Activated CD4-positive, alpha-beta T cell treated with anti-CD3 and anti-CD28 coated beads for 36 hours (primary cell): ENCODE results near the gene ENTHD1. TPM values are rescaled to one million over a fixed set of nuclear protein-coding genes. Genes with fewer than 3 reads are reported as not detected.
"Not testable (repeated sequence)": the region's sequence is repeated elsewhere in the genome, so short reads cannot be mapped to it uniquely, and the experiment has no call there.

Experiments
- ATAC-seq: fragments of 200-7000 bp; cut with Tn5 transposase; one replicate; pipeline ENCODE4 v1.10.0; 2021; ENCODE audit warnings: mild to moderate bottlenecking, moderate library complexity
- CTCF ChIA-PET: fragments of 350-600 bp; sonication (Branson Sonifier 250); formaldehyde crosslinking; loops from one replicate; lab custom pipeline; 2021; ENCODE audit warnings: antibody characterized with exemption; lab: Charles Lee
- POLR2A ChIA-PET: fragments of 350-600 bp; sonication (Branson Sonifier 250); formaldehyde crosslinking; loops from one replicate; lab custom pipeline; 2021; ENCODE audit warnings: antibody characterized with exemption, inconsistent platforms; lab: Charles Lee
- DNase-seq: peaks from one replicate; pipeline ENCODE4 v3.0.0-alpha.2; 2020
- H3K27ac Mint-ChIP-seq: one replicate; pipeline ENCODE4 v1.8.0; 2021; ENCODE audit warnings: mixed read lengths
- H3K27me3 Mint-ChIP-seq: one replicate; pipeline ENCODE4 v1.8.0; 2021; ENCODE audit warnings: mixed read lengths
- H3K36me3 Mint-ChIP-seq: one replicate; pipeline ENCODE4 v1.8.0; 2021; ENCODE audit warnings: low read depth, mixed read lengths
- H3K4me1 Mint-ChIP-seq: one replicate; pipeline ENCODE4 v1.8.0; 2021; ENCODE audit warnings: mixed read lengths
- H3K4me3 Mint-ChIP-seq: one replicate; pipeline ENCODE4 v1.8.0; 2021; ENCODE audit warnings: mild to moderate bottlenecking, moderate library complexity, mixed read lengths
- H3K9me3 Mint-ChIP-seq: one replicate; pipeline ENCODE4 v1.8.0; 2021; ENCODE audit warnings: low read depth, mixed read lengths
- intact Hi-C, 2 experiments: fragments of 100-400 bp; cut with DNase I in 1 of 2; cut with micrococcal nuclease in 1 of 2; formaldehyde crosslinking; loops; one replicate each; pipeline versions ENCODE4 v1.14.2 to v1.15.1; 2022 to 2024; cut with DNase I, micrococcal nuclease
- total RNA-seq, 2 experiments: library from RNA; stranded (reverse); gene quantifications; one replicate each; pipeline ENCODE4 v1.2.3, GENCODE V29; 2021

ENTHD1 gene
- total RNA-seq, 2 experiments from 2014 or later = 0.59 to 0.70 TPM

DNA sequence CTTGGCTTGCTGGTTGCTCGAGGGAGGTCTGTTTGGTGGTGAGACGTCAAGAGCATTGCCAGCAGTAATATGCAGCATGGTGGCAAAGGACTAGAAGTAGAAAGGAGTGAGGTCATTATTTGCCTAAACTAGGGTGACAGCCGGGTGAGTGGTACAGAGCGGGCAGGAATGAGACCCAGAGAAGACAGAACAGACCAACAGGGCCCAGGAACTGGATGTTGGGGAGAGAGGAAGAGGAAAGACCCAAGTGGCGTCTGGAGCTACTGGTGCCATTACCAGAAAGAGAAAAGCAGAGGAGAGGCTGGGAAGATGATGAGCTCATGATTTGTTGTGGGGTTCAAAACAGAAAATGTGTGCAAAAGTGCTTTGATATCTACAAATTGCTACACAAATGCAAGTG is 158.7 kb downstream of the ENTHD1 start:
- Mint-ChIP-seq H3K27me3 (peaks cover 4% of the 10 kb centered on the region), H3K9me3 (no peaks in the 10 kb centered on the region), H3K4me1 (no peaks in the 10 kb centered on the region), H3K36me3 (no peaks in the 10 kb centered on the region), H3K27ac (no peak overlapping the region), H3K4me3 (no peak overlapping the region)
- intact Hi-C loops = no loop called here
- ChIA-PET CTCF (interaction anchor here (1.0 kb wide), 1 partner anchor 15 kb away, joined by 3 read pairs; no protein-coding TSS in a partner anchor), POLR2A (no interaction called here)
- DNase-seq (no peak), ATAC-seq (no peak)

- H3K27me3 Mint-ChIP-seq, H3K36me3 Mint-ChIP-seq, CTCF ChIA-PET, H3K4me3 Mint-ChIP-seq, intact Hi-C loops, H3K9me3 Mint-ChIP-seq, POLR2A ChIA-PET, H3K4me1 Mint-ChIP-seq, ATAC-seq, DNase-seq, H3K27ac Mint-ChIP-seq: not testable (repeated sequence)
These were observed 159.5 kb downstream of the ENTHD1 start for GRCh38 chr22:39734046-39734445.

DNA sequence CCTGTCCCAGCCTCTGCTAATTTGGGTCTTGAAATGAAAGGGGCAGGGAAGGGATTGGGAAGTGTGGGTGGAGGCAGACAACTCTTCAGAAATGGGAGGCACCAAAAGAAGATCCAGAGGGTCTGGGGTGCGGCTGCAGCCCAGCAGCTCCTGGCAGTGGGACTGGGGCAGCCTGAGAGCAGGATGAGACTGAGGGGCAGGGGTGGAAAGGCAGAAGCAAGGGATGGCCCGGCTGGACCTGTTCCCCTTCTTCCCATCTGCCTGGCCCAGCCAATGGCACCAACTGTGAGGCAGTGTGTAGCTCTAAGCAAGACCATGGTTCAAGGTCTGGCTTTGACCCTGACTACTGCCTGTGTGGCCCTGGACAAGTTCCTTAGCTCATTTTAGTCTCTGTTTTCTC is 160.4 kb downstream of the ENTHD1 start:
- Mint-ChIP-seq H3K27ac (no peak overlapping the region), H3K9me3 (no peaks in the 10 kb centered on the region), H3K36me3 (no peaks in the 10 kb centered on the region), H3K4me3 (no peak overlapping the region), H3K4me1 (no peaks in the 10 kb centered on the region), H3K27me3 (peaks cover 4% of the 10 kb centered on the region)
- ChIA-PET POLR2A (interaction anchor here (0.5 kb wide), 1 partner anchor 689 kb away, joined by 6 read pairs; no protein-coding TSS in a partner anchor), CTCF (no interaction called here)
- ATAC-seq = no peak
- intact Hi-C loops = no loop called here
- DNase-seq = no peak

GRCh38 chr22:39732625-39733024 is 160.9 kb downstream of the ENTHD1 start:
- Mint-ChIP-seq H3K36me3 (no peaks in the 10 kb centered on the region), H3K9me3 (no peaks in the 10 kb centered on the region), H3K4me1 (no peaks in the 10 kb centered on the region), H3K27me3 (peaks cover 4% of the 10 kb centered on the region), H3K4me3 (no peak overlapping the region), H3K27ac (no peak overlapping the region)
- intact Hi-C loops = no loop called here
- no peak for ATAC-seq
- DNase-seq = no peak
- ChIA-PET CTCF (no interaction called here), POLR2A (interaction anchor here (0.5 kb wide), 1 partner anchor 689 kb away, joined by 6 read pairs; no protein-coding TSS in a partner anchor)

GRCh38 chr22:39731881-39732555 is 161.5 kb downstream of the ENTHD1 start:
- intact Hi-C loops = no loop called here
- H3K4me1 Mint-ChIP-seq = no peaks in the 10 kb centered on the region
- H3K4me3 Mint-ChIP-seq = no peak overlapping the region
- POLR2A ChIA-PET = no interaction called here
- CTCF ChIA-PET = interaction anchor here (0.7 kb wide), 1 partner anchor 99 kb away, joined by 4 read pairs; no protein-coding TSS in a partner anchor
- DNase-seq (no peak), ATAC-seq (no peak)
- H3K27me3 Mint-ChIP-seq = peaks cover 4% of the 10 kb centered on the region
- H3K36me3 Mint-ChIP-seq = no peaks in the 10 kb centered on the region
- H3K9me3 Mint-ChIP-seq = no peaks in the 10 kb centered on the region
- H3K27ac Mint-ChIP-seq = no peak overlapping the region

DNA sequence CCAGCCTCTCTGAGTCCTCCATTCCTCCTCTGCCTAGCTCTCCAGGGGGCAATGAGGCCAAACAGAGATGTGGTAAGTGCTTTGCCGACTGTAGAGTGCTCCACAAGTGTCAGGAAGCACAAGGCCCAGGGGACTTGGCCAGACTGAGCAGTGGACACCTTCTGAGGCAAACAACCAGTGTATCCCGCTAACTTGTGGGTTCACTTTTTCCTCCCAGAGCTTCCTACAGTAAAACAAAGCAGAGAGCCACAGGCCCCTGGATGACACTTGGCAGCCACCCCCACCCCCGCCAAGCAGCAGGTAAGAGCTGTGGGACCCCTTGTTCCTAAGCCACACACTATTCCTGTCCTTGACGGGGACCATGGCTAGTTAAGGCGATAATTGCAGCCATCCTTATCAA is 162.1 kb downstream of the ENTHD1 start:
- Mint-ChIP-seq H3K27me3 (peaks cover 4% of the 10 kb centered on the region), H3K36me3 (no peaks in the 10 kb centered on the region), H3K4me1 (no peaks in the 10 kb centered on the region), H3K9me3 (no peaks in the 10 kb centered on the region), H3K27ac (no peak overlapping the region), H3K4me3 (no peak overlapping the region)
- POLR2A ChIA-PET = no interaction called here
- DNase-seq (no peak), ATAC-seq (no peak)
- intact Hi-C loops = no loop called here
- CTCF ChIA-PET = interaction anchor here (0.7 kb wide), 1 partner anchor 99 kb away, joined by 4 read pairs; no protein-coding TSS in a partner anchor

- DNase-seq (no peak), ATAC-seq (no peak)
- ChIA-PET POLR2A (no interaction called here), CTCF (no interaction called here)
- Mint-ChIP-seq H3K4me1 (no peaks in the 10 kb centered on the region), H3K9me3 (no peaks in the 10 kb centered on the region), H3K27me3 (no peaks in the 10 kb centered on the region), H3K27ac (no peak overlapping the region), H3K4me3 (no peak overlapping the region), H3K36me3 (no peaks in the 10 kb centered on the region)
- intact Hi-C loops = no loop called here
These were observed 164.2 kb downstream of the ENTHD1 start for GRCh38 chr22:39729141-39729934.

- CTCF ChIA-PET = no interaction called here
- intact Hi-C loops = no loop called here
- no peak overlapping the region for H3K4me3 Mint-ChIP-seq
- H3K36me3 Mint-ChIP-seq = no peaks in the 10 kb centered on the region
- DNase-seq = no peak
- no peaks in the 10 kb centered on the region for H3K27me3 Mint-ChIP-seq
- ATAC-seq = no peak
- no peaks in the 10 kb centered on the region for H3K4me1 Mint-ChIP-seq
- POLR2A ChIA-PET = no interaction called here
- no peaks in the 10 kb centered on the region for H3K9me3 Mint-ChIP-seq
- H3K27ac Mint-ChIP-seq = no peak overlapping the region
These were observed 165.2 kb downstream of the ENTHD1 start for GRCh38 chr22:39728236-39728860.

DNA sequence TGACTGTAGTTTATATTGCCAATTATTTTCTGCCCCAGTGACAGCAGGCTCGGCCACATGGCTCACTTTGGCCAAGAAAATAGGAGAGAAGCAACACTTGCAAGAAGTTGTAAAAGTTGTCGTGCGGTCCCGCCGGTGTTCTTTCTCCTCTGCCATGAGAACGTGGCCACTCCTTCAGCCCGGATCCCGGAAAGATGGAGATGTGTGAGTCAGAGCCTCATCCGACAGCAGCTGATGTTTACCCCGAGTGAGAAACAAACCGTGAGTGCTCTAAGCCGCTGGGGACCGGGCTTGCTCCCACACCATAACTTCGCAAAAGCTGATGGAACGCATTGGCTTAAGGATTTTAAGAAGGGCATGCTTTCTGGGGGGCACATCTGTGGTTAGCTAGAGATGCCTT is 166.0 kb downstream of the ENTHD1 start:
- DNase-seq = no peak
- CTCF ChIA-PET = interaction anchor here (1.3 kb wide), 1 partner anchor 83 kb away, joined by 3 read pairs; no protein-coding TSS in a partner anchor
- no peak for ATAC-seq
- intact Hi-C loops = no loop called here
- Mint-ChIP-seq H3K9me3 (no peaks in the 10 kb centered on the region), H3K4me3 (no peak overlapping the region), H3K4me1 (no peaks in the 10 kb centered on the region), H3K36me3 (no peaks in the 10 kb centered on the region), H3K27me3 (no peaks in the 10 kb centered on the region), H3K27ac (no peak overlapping the region)
- POLR2A ChIA-PET = no interaction called here

DNA sequence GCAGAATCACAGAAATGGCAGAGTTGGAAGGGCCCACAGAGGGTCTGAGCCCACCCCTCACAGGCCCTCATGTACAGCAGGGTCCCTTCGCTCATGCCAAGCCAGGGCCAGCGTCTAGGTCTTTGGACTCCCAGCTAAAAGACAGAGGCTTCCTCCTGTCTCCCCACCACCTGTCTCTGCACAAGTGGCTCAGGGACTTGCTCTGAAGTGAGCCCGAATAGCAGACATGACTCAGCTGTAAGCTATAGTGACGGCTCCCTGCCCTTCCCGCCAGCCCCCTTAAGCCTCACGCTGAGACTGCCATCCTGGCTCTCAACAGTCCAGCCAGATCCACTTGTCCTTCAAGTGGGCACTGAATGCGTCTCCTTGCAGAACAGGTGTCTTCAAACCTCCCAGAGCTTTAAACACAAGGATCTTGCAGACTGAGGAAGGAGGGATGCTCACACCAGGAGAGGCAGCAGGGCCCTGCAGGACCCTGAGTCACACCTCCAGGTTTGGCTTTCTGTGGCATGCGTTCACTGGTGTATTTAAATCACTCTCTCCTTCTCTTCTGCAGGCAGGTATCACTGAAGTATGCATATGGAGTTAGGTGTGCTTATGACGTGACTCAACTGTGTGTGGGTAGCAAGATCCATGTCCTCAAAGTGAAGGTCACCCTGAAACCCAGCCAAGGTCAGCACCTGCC is 168.1 kb downstream of the ENTHD1 start:
- ATAC-seq = no peak
- Mint-ChIP-seq H3K27me3 (no peaks in the 10 kb centered on the region), H3K27ac (no peak overlapping the region), H3K36me3 (no peaks in the 10 kb centered on the region), H3K4me1 (no peaks in the 10 kb centered on the region), H3K4me3 (no peak overlapping the region), H3K9me3 (no peaks in the 10 kb centered on the region)
- POLR2A ChIA-PET = no interaction called here
- intact Hi-C loops = no loop called here
- no peak for DNase-seq
- CTCF ChIA-PET = interaction anchor here (0.6 kb wide), 1 partner anchor 199 kb away, joined by 3 read pairs; no protein-coding TSS in a partner anchor

DNA sequence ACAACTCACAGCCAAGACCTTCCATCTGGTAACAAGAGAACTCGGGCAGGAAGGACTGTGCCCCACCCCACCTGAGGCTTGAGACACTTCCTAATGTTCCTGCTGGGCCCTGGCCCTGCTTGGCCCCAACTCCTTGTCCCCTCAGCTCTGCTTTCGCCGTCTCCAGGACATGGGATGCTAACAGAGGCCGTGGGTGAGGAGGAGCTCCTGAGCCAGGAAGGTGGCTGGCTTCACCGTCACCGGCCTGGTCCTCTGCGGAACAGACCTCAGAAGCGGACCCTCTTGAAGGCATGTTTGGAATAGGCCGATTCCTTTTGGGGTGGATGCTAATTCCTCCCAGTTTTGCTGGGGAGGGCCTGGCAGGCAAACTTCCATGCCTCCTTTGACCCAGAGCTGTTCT is 168.7 kb downstream of the ENTHD1 start:
- intact Hi-C loops = no loop called here
- POLR2A ChIA-PET = no interaction called here
- no peak for DNase-seq
- Mint-ChIP-seq H3K4me3 (no peak overlapping the region), H3K4me1 (no peaks in the 10 kb centered on the region), H3K9me3 (no peaks in the 10 kb centered on the region), H3K27me3 (no peaks in the 10 kb centered on the region), H3K27ac (no peak overlapping the region), H3K36me3 (no peaks in the 10 kb centered on the region)
- CTCF ChIA-PET = interaction anchor here (0.6 kb wide), 1 partner anchor 200 kb away, joined by 3 read pairs; no protein-coding TSS in a partner anchor
- ATAC-seq = no peak
